Astrocyte (in vitro differentiated cells and primary cell): ENCODE measurements around the gene TUFT1.

Source experiments
- CTCF ChIP-seq: IDR thresholded peaks from 2 replicates; pipeline ENCODE4 v1.5.1; 2011; ENCODE audit warnings: low read depth, mild to moderate bottlenecking, inconsistent platforms, low read length, moderate library complexity; ENCODE audit not compliant: insufficient read depth
- EZH2 ChIP-seq: IDR thresholded peaks from 2 replicates; pipeline ENCODE4 v1.6.1; 2012; ENCODE audit warnings: mild to moderate bottlenecking, low read length, inconsistent platforms; ENCODE audit not compliant: insufficient read depth

GRCh38 chr1:151510614-151510956 is 29.5 kb upstream of the TUFT1 start:
- TF ChIP-seq CTCF (no peak), EZH2 (no peak)
